H9 (cell line): Measurements from ENCODE around the gene B3GNT3. TPM values are rescaled to one million over a fixed set of nuclear protein-coding genes. Genes with fewer than 3 reads are reported as not detected.

Experiments
- DNase-seq: peaks from one replicate; pipeline ENCODE4 v3.0.0-alpha.2; 2017
- H2AFZ ChIP-seq: one replicate; pipeline ENCODE4 v1.6.1; 2013; ENCODE audit warnings: mild to moderate bottlenecking, low read length, control low read depth, moderate library complexity
- H2AK5ac ChIP-seq: 2 replicates; pipeline ENCODE4 v1.6.1; 2013; ENCODE audit warnings: low read length, control low read depth, mixed read lengths; ENCODE audit not compliant: insufficient read length
- H2BK120ac ChIP-seq: one replicate; pipeline ENCODE4 v1.6.1; 2013; ENCODE audit warnings: low read depth, mild to moderate bottlenecking, low read length, control low read depth, inconsistent platforms; ENCODE audit not compliant: poor library complexity, severe bottlenecking
- H2BK12ac ChIP-seq: 2 replicates; pipeline ENCODE4 v1.6.1; 2013; ENCODE audit warnings: low read length, control low read depth, mixed read lengths, low read depth; ENCODE audit not compliant: insufficient read length
- H2BK15ac ChIP-seq: 2 replicates; pipeline ENCODE4 v1.6.1; 2013; ENCODE audit warnings: low read depth, low read length, control low read depth
- H2BK20ac ChIP-seq: one replicate; pipeline ENCODE4 v1.6.1; 2013; ENCODE audit warnings: low read depth, mild to moderate bottlenecking, low read length, control low read depth, inconsistent platforms; ENCODE audit not compliant: poor library complexity, severe bottlenecking
- H2BK5ac ChIP-seq: 2 replicates; pipeline ENCODE4 v1.6.1; 2013; ENCODE audit warnings: low read length, control low read depth, mixed read lengths; ENCODE audit not compliant: insufficient read length
- H3K14ac ChIP-seq: 2 replicates; pipeline ENCODE4 v1.6.1; 2013; ENCODE audit warnings: low read length, control low read depth; ENCODE audit not compliant: insufficient read depth
- H3K18ac ChIP-seq: 2 replicates; pipeline ENCODE4 v1.6.1; 2013; ENCODE audit warnings: low read depth, mild to moderate bottlenecking, mixed read lengths, low read length, control low read depth; ENCODE audit not compliant: insufficient read length
- H3K23ac ChIP-seq: 2 replicates; pipeline ENCODE4 v1.6.1; 2013; ENCODE audit warnings: low read length, control low read depth, mixed read lengths, low read depth; ENCODE audit not compliant: insufficient read length
- H3K23me2 ChIP-seq: 2 replicates; pipeline ENCODE4 v1.6.1; 2013; ENCODE audit warnings: low read depth, mild to moderate bottlenecking, mixed read lengths, low read length, control low read depth; ENCODE audit not compliant: insufficient read length, poor library complexity, severe bottlenecking
- H3K27ac ChIP-seq: 2 replicates; pipeline ENCODE4 v1.5.1; 2013; ENCODE audit warnings: low read length, control low read depth, mixed read lengths, low read depth; ENCODE audit not compliant: insufficient read length
- H3K27me3 ChIP-seq: 2 replicates; pipeline ENCODE4 v1.6.1; 2013; ENCODE audit warnings: low read length, control low read depth, inconsistent platforms; ENCODE audit not compliant: insufficient read depth
- H3K4ac ChIP-seq: 2 replicates; pipeline ENCODE4 v1.6.1; 2013; ENCODE audit warnings: low read depth, mild to moderate bottlenecking, control low read depth, inconsistent platforms, low read length, moderate library complexity
- H3K4me1 ChIP-seq: 2 replicates; pipeline ENCODE4 v1.6.1; 2013; ENCODE audit warnings: low read length, control low read depth, inconsistent platforms; ENCODE audit not compliant: insufficient read depth
- H3K4me2 ChIP-seq: 2 replicates; pipeline ENCODE4 v1.6.1; 2013; ENCODE audit warnings: low read length, control low read depth, mixed read lengths; ENCODE audit not compliant: insufficient read length, insufficient read depth
- H3K56ac ChIP-seq: 2 replicates; pipeline ENCODE4 v1.6.1; 2013; ENCODE audit warnings: low read depth, mild to moderate bottlenecking, mixed read lengths, low read length, control low read depth; ENCODE audit not compliant: insufficient read length
- H3K79me1 ChIP-seq: 2 replicates; pipeline ENCODE4 v1.6.1; 2013; ENCODE audit warnings: low read depth, mild to moderate bottlenecking, moderate library complexity, low read length, control low read depth, inconsistent platforms; ENCODE audit not compliant: insufficient read depth, poor library complexity, severe bottlenecking
- H3K79me2 ChIP-seq: 2 replicates; pipeline ENCODE4 v1.6.1; 2013; ENCODE audit warnings: low read length, control low read depth, inconsistent platforms; ENCODE audit not compliant: insufficient read depth
- H3K9ac ChIP-seq: 2 replicates; pipeline ENCODE4 v1.6.1; 2013; ENCODE audit warnings: low read length, control low read depth, mixed read lengths; ENCODE audit not compliant: insufficient read length; ENCODE audit errors: extremely low read depth
- H3K9me3 ChIP-seq: one replicate; pipeline ENCODE4 v1.6.1; 2013; ENCODE audit warnings: low read depth, low read length, inconsistent platforms; ENCODE audit not compliant: control insufficient read depth
- H3T11ph ChIP-seq: one replicate; pipeline ENCODE4 v1.6.1; 2013; ENCODE audit warnings: mild to moderate bottlenecking, low read length, control low read depth, inconsistent platforms
- H4K20me1 ChIP-seq: one replicate; pipeline ENCODE4 v1.6.1; 2013; ENCODE audit not compliant: control insufficient read depth, insufficient read length, insufficient read depth
- H4K5ac ChIP-seq: 2 replicates; pipeline ENCODE4 v1.6.1; 2013; ENCODE audit warnings: low read depth, mild to moderate bottlenecking, mixed read lengths, low read length, control low read depth; ENCODE audit not compliant: insufficient read length
- H4K8ac ChIP-seq: replicated peaks from 2 replicates; pipeline ENCODE4 v1.6.1; 2013; ENCODE audit warnings: low read length, control low read depth, mixed read lengths, low read depth; ENCODE audit not compliant: insufficient read length
- H4K91ac ChIP-seq: 2 replicates; pipeline ENCODE4 v1.6.1; 2013; ENCODE audit warnings: low read depth, mild to moderate bottlenecking, moderate library complexity, mixed read lengths, low read length, control low read depth; ENCODE audit not compliant: insufficient read length
- H3K27ac Mint-ChIP-seq, 3 experiments: 2 replicates in 2 of 3; 3 replicates in 1 of 3; pipeline ENCODE4 v1.8.0; 2020 to 2021; ENCODE audit warnings: mixed read lengths in 3 of 3, mild to moderate bottlenecking in 1 of 3, moderate library complexity in 1 of 3
- H3K27me3 Mint-ChIP-seq: 2 replicates; pipeline ENCODE4 v1.8.0; 2021; ENCODE audit warnings: low read depth, mild to moderate bottlenecking, moderate library complexity, mixed read lengths
- H3K36me3 Mint-ChIP-seq, 3 experiments: 2 replicates in 2 of 3; 3 replicates in 1 of 3; pipeline ENCODE4 v1.8.0; 2020 to 2021; ENCODE audit warnings: low read depth in 3 of 3, mixed read lengths in 3 of 3; ENCODE audit not compliant: insufficient read depth in 1 of 3
- H3K4me1 Mint-ChIP-seq, 2 experiments: 2 replicates each; pipeline ENCODE4 v1.8.0; 2020; ENCODE audit warnings: mixed read lengths in 2 of 2
- H3K4me3 Mint-ChIP-seq, 2 experiments: 2 replicates in 1 of 2; 3 replicates in 1 of 2; pipeline ENCODE4 v1.8.0; 2020 to 2021; ENCODE audit warnings: mild to moderate bottlenecking in 2 of 2, mixed read lengths in 2 of 2, moderate library complexity in 1 of 2
- H3K9me3 Mint-ChIP-seq, 2 experiments: 2 replicates in 1 of 2; 3 replicates in 1 of 2; pipeline ENCODE4 v1.8.0; 2020; ENCODE audit warnings: mild to moderate bottlenecking in 2 of 2, mixed read lengths in 2 of 2, moderate library complexity in 1 of 2
- WGBS: extraction: QIAGEN DNeasy Blood & Tissue Kit; methylation state at CpG from one replicate; pipeline ENCODE4 v1.1.7; 2013; ENCODE audit warnings: missing lambda C conversion rate, low lambda C conversion rate, mixed read lengths; ENCODE audit not compliant: insufficient read length; ENCODE audit errors: extremely low coverage; 5-methylcytosine and 5-hydroxymethylcytosine counted together
- total RNA-seq: library from RNA; stranded (reverse); gene quantifications from 2 replicates; pipeline ENCODE4 v1.2.1, GENCODE V29; 2021
- TF ChIP-seq, protein P1 (sequence below): fragments of 200-600 bp; sonication (generic); conservative IDR thresholded peaks from 3 replicates; pipeline ENCODE4 v1.8.0; 2021; ENCODE audit warnings: antibody characterized with exemption, mild to moderate bottlenecking

B3GNT3 gene
- total RNA-seq, 1 experiment from 2014 or later: 0.96 TPM

DNA sequence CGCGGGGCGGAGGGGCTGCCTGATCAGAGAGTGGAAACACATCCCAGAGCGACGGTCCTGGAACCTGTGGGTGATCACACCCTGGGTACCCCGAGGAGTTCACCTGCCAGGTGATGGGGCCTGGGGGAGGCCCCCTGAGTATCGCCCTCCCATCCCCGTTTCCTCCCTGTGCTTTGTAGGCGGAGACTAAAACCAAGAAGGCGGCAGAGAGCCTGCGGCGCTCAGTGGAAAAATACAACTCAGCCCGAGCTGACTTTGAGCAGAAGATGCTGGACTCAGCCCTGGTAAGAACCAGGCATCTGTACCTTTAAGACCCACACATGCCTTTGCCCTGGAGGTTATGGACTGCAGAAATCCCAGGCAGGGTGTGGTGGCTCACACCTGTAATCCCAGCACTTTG lies 24.3 kb upstream of the B3GNT3 start:
- Histone ChIP-seq H3K4ac (no peak overlapping the region), H4K20me1 (no peaks in the 10 kb centered on the region), H3K23ac (no peak overlapping the region), H3K27ac (no peak overlapping the region), H4K5ac (no peak overlapping the region), H3K9ac (no peak overlapping the region), H2AK5ac (no peak overlapping the region), H2BK15ac (no peak overlapping the region), H3K79me1 (no peaks in the 10 kb centered on the region), H3K4me1 (no peaks in the 10 kb centered on the region), H3K27me3 (no peaks in the 10 kb centered on the region), H2BK12ac (no peak overlapping the region), H2BK120ac (no peak overlapping the region), H3K23me2 (no peaks in the 10 kb centered on the region), H2BK5ac (no peak overlapping the region), H4K91ac (no peak overlapping the region), H4K8ac (no peak overlapping the region), H3K9me3 (no peaks in the 10 kb centered on the region), H3T11ph (no peak overlapping the region), H3K18ac (no peak overlapping the region), H3K14ac (no peak overlapping the region), H3K56ac (no peak overlapping the region), H2AFZ (no peak overlapping the region), H3K79me2 (no peaks in the 10 kb centered on the region), H2BK20ac (no peak overlapping the region), H3K4me2 (no peak overlapping the region)
- no peak for DNase-seq
- Mint-ChIP-seq H3K36me3 (peaks cover 2 to 25% (median 10%) of the 10 kb centered on the region in 3 experiments), H3K9me3 (no peaks in the 10 kb centered on the region; a peak in 1 of 5 replicates), H3K27me3 (no peaks in the 10 kb centered on the region), H3K4me1 (peaks cover 5 to 12% of the 10 kb centered on the region in 2 experiments), H3K27ac (no peak overlapping the region), H3K4me3 (no peak overlapping the region)
- WGBS: no CpG with 5 or more reads among the region's 13 CpGs
- TF ChIP-seq, protein P1, sequence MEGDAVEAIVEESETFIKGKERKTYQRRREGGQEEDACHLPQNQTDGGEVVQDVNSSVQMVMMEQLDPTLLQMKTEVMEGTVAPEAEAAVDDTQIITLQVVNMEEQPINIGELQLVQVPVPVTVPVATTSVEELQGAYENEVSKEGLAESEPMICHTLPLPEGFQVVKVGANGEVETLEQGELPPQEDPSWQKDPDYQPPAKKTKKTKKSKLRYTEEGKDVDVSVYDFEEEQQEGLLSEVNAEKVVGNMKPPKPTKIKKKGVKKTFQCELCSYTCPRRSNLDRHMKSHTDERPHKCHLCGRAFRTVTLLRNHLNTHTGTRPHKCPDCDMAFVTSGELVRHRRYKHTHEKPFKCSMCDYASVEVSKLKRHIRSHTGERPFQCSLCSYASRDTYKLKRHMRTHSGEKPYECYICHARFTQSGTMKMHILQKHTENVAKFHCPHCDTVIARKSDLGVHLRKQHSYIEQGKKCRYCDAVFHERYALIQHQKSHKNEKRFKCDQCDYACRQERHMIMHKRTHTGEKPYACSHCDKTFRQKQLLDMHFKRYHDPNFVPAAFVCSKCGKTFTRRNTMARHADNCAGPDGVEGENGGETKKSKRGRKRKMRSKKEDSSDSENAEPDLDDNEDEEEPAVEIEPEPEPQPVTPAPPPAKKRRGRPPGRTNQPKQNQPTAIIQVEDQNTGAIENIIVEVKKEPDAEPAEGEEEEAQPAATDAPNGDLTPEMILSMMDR: no peak
